ENCODE measurements around the gene TRA2B. TPM values are rescaled to one million over a fixed set of nuclear protein-coding genes. Genes with fewer than 3 reads are reported as not detected.
"Not testable (repeated sequence)": the region's sequence is repeated elsewhere in the genome, so short reads cannot be mapped to it uniquely, and the experiment has no call there.

Gene TRA2B
- total RNA-seq, 2 experiments from 2014 or later, result 549 to 585 TPM

- Mint-ChIP-seq H3K27ac (peak overlapping the region; percentile 75), H3K36me3 (ENCODE audit: low read depth) (peaks cover 46% of the 10 kb centered on the region), H3K4me3 (no peak overlapping the region), H3K27me3 (no peaks in the 10 kb centered on the region), H3K4me1 (ENCODE audit: low read depth) (peaks cover 15% of the 10 kb centered on the region), H3K9me3 (no peaks in the 10 kb centered on the region)
- no peak overlapping the region for H3K27ac ChIP-seq (ENCODE audit: low read depth in 1 of 2, low read length in 2 of 2)
- no peak for ATAC-seq (ENCODE audit: poor library complexity)
- TF ChIP-seq CTCF (IDR thresholded peaks at IDR 0.05), result no peak
- peaks cover 40% of the 10 kb centered on the region for H3K36me3 ChIP-seq (ENCODE audit: insufficient read depth, low read length)
- POLR2A ChIA-PET, result interaction anchor here (1.2 to 3.9 kb wide), 5 partner anchors 10 to 25 kb away, joined by 3 to 23 read pairs (median 5); partner anchors contain the start of gene TRA2B
- DNase-seq, result no peak
- CTCF ChIA-PET, result interaction anchor here (2.7 kb wide), 1 partner anchor 31 kb away, joined by 11 read pairs; no protein-coding TSS in a partner anchor
- intact Hi-C loops (cut with DNase I, micrococcal nuclease), result no loop called here
- H3K4me3 ChIP-seq (ENCODE audit: low read length), result no peak overlapping the region
- no peaks in the 10 kb centered on the region for H3K9me3 ChIP-seq (ENCODE audit: control insufficient read depth in 1 of 2, insufficient read depth in 1 of 2, low read length in 2 of 2)
- no peaks in the 10 kb centered on the region for H3K4me1 ChIP-seq (ENCODE audit: insufficient read depth, low read length)
- no peaks in the 10 kb centered on the region for H3K27me3 ChIP-seq (ENCODE audit: control insufficient read depth in 1 of 2, insufficient read depth in 2 of 2, low read length in 2 of 2)
These were observed 25.3 kb downstream of the TRA2B start for GRCh38 chr3:185912512-185912911.

- Mint-ChIP-seq H3K36me3 (ENCODE audit: low read depth) (peaks cover 32% of the 10 kb centered on the region), H3K27ac (peak overlapping the region; percentile 11)
- H3K36me3 ChIP-seq (ENCODE audit: insufficient read depth, low read length), result peaks cover 26% of the 10 kb centered on the region
- not testable (repeated sequence) for H3K4me1 Mint-ChIP-seq (ENCODE audit: low read depth); H3K27me3 ChIP-seq (ENCODE audit: control insufficient read depth in 1 of 2, insufficient read depth in 2 of 2, low read length in 2 of 2); DNase-seq; H3K9me3 ChIP-seq (ENCODE audit: control insufficient read depth in 1 of 2, insufficient read depth in 1 of 2, low read length in 2 of 2); H3K27ac ChIP-seq (ENCODE audit: low read depth in 1 of 2, low read length in 2 of 2); H3K27me3 Mint-ChIP-seq; ATAC-seq (ENCODE audit: poor library complexity); H3K9me3 Mint-ChIP-seq; H3K4me3 Mint-ChIP-seq; H3K4me3 ChIP-seq (ENCODE audit: low read length); H3K4me1 ChIP-seq (ENCODE audit: insufficient read depth, low read length)
- intact Hi-C loops (cut with DNase I, micrococcal nuclease), result loop anchor here in 1 of 2 experiments (2.0 kb wide), 1 partner anchor 80 kb away; no protein-coding TSS in a partner anchor
- ChIA-PET POLR2A (interaction anchor here (0.7 to 2.7 kb wide), 3 partner anchors 17 to 27 kb away, joined by 3 to 19 read pairs (median 5); partner anchors contain the start of gene TRA2B), CTCF (interaction anchor here (2.7 kb wide), 1 partner anchor 32 kb away, joined by 11 read pairs; no protein-coding TSS in a partner anchor)
These were observed 26.8 kb downstream of the TRA2B start for GRCh38 chr3:185911076-185911448.

- CTCF ChIA-PET, result interaction anchor here (2.7 kb wide), 1 partner anchor 33 kb away, joined by 11 read pairs; no protein-coding TSS in a partner anchor
- intact Hi-C loops (cut with DNase I, micrococcal nuclease), result loop anchor here in 1 of 2 experiments (2.0 kb wide), 1 partner anchor 80 kb away; no protein-coding TSS in a partner anchor
- not testable (repeated sequence) for H3K27ac ChIP-seq (ENCODE audit: low read depth in 1 of 2, low read length in 2 of 2); H3K27me3 Mint-ChIP-seq; H3K27me3 ChIP-seq (ENCODE audit: control insufficient read depth in 1 of 2, insufficient read depth in 2 of 2, low read length in 2 of 2); H3K9me3 Mint-ChIP-seq; H3K4me1 ChIP-seq (ENCODE audit: insufficient read depth, low read length); H3K4me1 Mint-ChIP-seq (ENCODE audit: low read depth); H3K9me3 ChIP-seq (ENCODE audit: control insufficient read depth in 1 of 2, insufficient read depth in 1 of 2, low read length in 2 of 2); H3K4me3 ChIP-seq (ENCODE audit: low read length); ATAC-seq (ENCODE audit: poor library complexity); DNase-seq; H3K4me3 Mint-ChIP-seq
- H3K36me3 ChIP-seq (ENCODE audit: insufficient read depth, low read length), result peaks cover 20% of the 10 kb centered on the region
- peak overlapping the region; percentile 11 for H3K27ac Mint-ChIP-seq
- H3K36me3 Mint-ChIP-seq (ENCODE audit: low read depth), result peaks cover 26% of the 10 kb centered on the region
- POLR2A ChIA-PET, result interaction anchor here (2.7 kb wide), 1 partner anchor 20 kb away, joined by 19 read pairs; no protein-coding TSS in a partner anchor
These were observed 27.3 kb downstream of the TRA2B start for GRCh38 chr3:185910322-185911075.

GRCh38 chr3:185909913-185910312 lies 27.9 kb downstream of the TRA2B start:
- H3K27ac ChIP-seq (ENCODE audit: low read depth in 1 of 2, low read length in 2 of 2); H3K9me3 ChIP-seq (ENCODE audit: control insufficient read depth in 1 of 2, insufficient read depth in 1 of 2, low read length in 2 of 2); DNase-seq; H3K4me1 ChIP-seq (ENCODE audit: insufficient read depth, low read length); POLR2A ChIA-PET; CTCF ChIA-PET; H3K27me3 Mint-ChIP-seq; H3K27me3 ChIP-seq (ENCODE audit: control insufficient read depth in 1 of 2, insufficient read depth in 2 of 2, low read length in 2 of 2); H3K4me3 Mint-ChIP-seq; H3K9me3 Mint-ChIP-seq; H3K4me3 ChIP-seq (ENCODE audit: low read length); ATAC-seq (ENCODE audit: poor library complexity); H3K4me1 Mint-ChIP-seq (ENCODE audit: low read depth): not testable (repeated sequence)
- Mint-ChIP-seq H3K27ac (peak overlapping the region; percentile 11), H3K36me3 (ENCODE audit: low read depth) (peaks cover 20% of the 10 kb centered on the region)
- intact Hi-C loops (cut with DNase I, micrococcal nuclease), result loop anchor here in 1 of 2 experiments (2.0 kb wide), 1 partner anchor 81 kb away; no protein-coding TSS in a partner anchor
- H3K36me3 ChIP-seq (ENCODE audit: insufficient read depth, low read length), result peaks cover 14% of the 10 kb centered on the region
